Upper lobe of right lung (tissue), 1 donor: ENCODE data around the gene PCGF5. TPM values are rescaled to one million over a fixed set of nuclear protein-coding genes. Genes with fewer than 3 reads are reported as not detected.

Experiments
- ATAC-seq: fragments of 200-7000 bp; cut with Tn5 transposase; one replicate; pipeline ENCODE4 v1.9.1; 2020; ENCODE audit warnings: mild to moderate bottlenecking, moderate library complexity
- DNase-seq: peaks from one replicate; pipeline ENCODE4 v3.0.0-alpha.2; 2020
- H3K27ac ChIP-seq: fragments of 200-600 bp; one replicate; pipeline ENCODE4 v1.8.0; 2022
- H3K27me3 ChIP-seq: fragments of 200-600 bp; one replicate; pipeline ENCODE4 v1.8.0; 2022; ENCODE audit warnings: mild to moderate bottlenecking
- H3K36me3 ChIP-seq: fragments of 200-600 bp; one replicate; pipeline ENCODE4 v1.8.0; 2022
- H3K4me1 ChIP-seq: fragments of 200-600 bp; one replicate; pipeline ENCODE4 v1.8.0; 2022
- H3K4me3 ChIP-seq: fragments of 200-600 bp; one replicate; pipeline ENCODE4 v1.8.0; 2022; ENCODE audit warnings: mild to moderate bottlenecking
- H3K9me3 ChIP-seq: fragments of 200-600 bp; one replicate; pipeline ENCODE4 v1.8.0; 2022
- CTCF ChIP-seq: fragments of 200-600 bp; IDR thresholded peaks from one replicate; pipeline ENCODE4 v1.8.0; 2022; ENCODE audit warnings: antibody characterized with exemption
- intact Hi-C: fragments of 100-400 bp; cut with DNase I; formaldehyde crosslinking; loops from one replicate; pipeline ENCODE4 v1.11.0; 2022
- total RNA-seq: library from RNA; stranded (reverse); fragmentation: NEBNext Ultra II Directional; extraction: Animal tissue kit (Norgen Biotek cat#: 25700); gene quantifications from one replicate; pipeline ENCODE4 v1.2.1, GENCODE V29; 2021
- donor health status: DM: no; HTN: yes; CAD: no; lungs with severe emphysema.

Gene PCGF5
- total RNA-seq, 1 donor from 2014 or later = 49.6 TPM

- DNase-seq = no peak
- ATAC-seq = no peak
- peaks cover 21% of the 10 kb centered on the region for H3K4me1 ChIP-seq
- H3K4me3 ChIP-seq = no peak overlapping the region
- TF ChIP-seq CTCF = no peak
- no peaks in the 10 kb centered on the region for H3K27me3 ChIP-seq
- intact Hi-C loops = no loop called here
- no peaks in the 10 kb centered on the region for H3K9me3 ChIP-seq
- peaks cover 12% of the 10 kb centered on the region for H3K36me3 ChIP-seq
- H3K27ac ChIP-seq = no peak overlapping the region
Observed at GRCh38 chr10:91227576-91227975, 7.1 kb downstream of the PCGF5 start.

- TF ChIP-seq CTCF = no peak
- H3K9me3 ChIP-seq = no peaks in the 10 kb centered on the region
- no peaks in the 10 kb centered on the region for H3K27me3 ChIP-seq
- H3K36me3 ChIP-seq = peaks cover 8% of the 10 kb centered on the region
- ATAC-seq (no peak), DNase-seq (no peak)
- intact Hi-C loops = no loop called here
- H3K4me1 ChIP-seq = peaks cover under 1% of the 10 kb centered on the region
- no peak overlapping the region for H3K27ac ChIP-seq
- H3K4me3 ChIP-seq = no peak overlapping the region
Observed at GRCh38 chr10:91229683-91230082, 9.2 kb downstream of the PCGF5 start.

GRCh38 chr10:91238191-91238590 lies 17.7 kb downstream of the PCGF5 start:
- intact Hi-C loops = no loop called here
- Histone ChIP-seq H3K27ac (no peak overlapping the region), H3K27me3 (no peaks in the 10 kb centered on the region), H3K9me3 (no peaks in the 10 kb centered on the region), H3K4me3 (no peak overlapping the region), H3K36me3 (peaks cover 8% of the 10 kb centered on the region), H3K4me1 (no peaks in the 10 kb centered on the region)
- DNase-seq (no peak), ATAC-seq (no peak)
- no peak for TF ChIP-seq CTCF

- intact Hi-C loops = loop anchor here (10.0 kb wide), 1 partner anchor 225 kb away; no protein-coding TSS in a partner anchor
- H3K4me3 ChIP-seq = no peak overlapping the region
- no peak overlapping the region for H3K27ac ChIP-seq
- no peak for DNase-seq
- peaks cover 8% of the 10 kb centered on the region for H3K36me3 ChIP-seq
- H3K4me1 ChIP-seq = no peaks in the 10 kb centered on the region
- H3K27me3 ChIP-seq = no peaks in the 10 kb centered on the region
- H3K9me3 ChIP-seq = no peaks in the 10 kb centered on the region
- no peak for TF ChIP-seq CTCF
- no peak for ATAC-seq
Observed at GRCh38 chr10:91239789-91240188, 19.3 kb downstream of the PCGF5 start.

- Histone ChIP-seq H3K9me3 (no peaks in the 10 kb centered on the region), H3K27ac (no peak overlapping the region), H3K4me1 (peaks cover 5% of the 10 kb centered on the region), H3K27me3 (no peaks in the 10 kb centered on the region), H3K4me3 (no peak overlapping the region), H3K36me3 (peaks cover 8% of the 10 kb centered on the region)
- TF ChIP-seq CTCF = no peak
- ATAC-seq = no peak
- intact Hi-C loops = loop anchor here (10.0 kb wide), 1 partner anchor 228 kb away; no protein-coding TSS in a partner anchor
- no peak for DNase-seq
Observed at GRCh38 chr10:91242940-91243339, 22.5 kb downstream of the PCGF5 start.
